ENCODE measurements around the gene PTPRJ.

DNA sequence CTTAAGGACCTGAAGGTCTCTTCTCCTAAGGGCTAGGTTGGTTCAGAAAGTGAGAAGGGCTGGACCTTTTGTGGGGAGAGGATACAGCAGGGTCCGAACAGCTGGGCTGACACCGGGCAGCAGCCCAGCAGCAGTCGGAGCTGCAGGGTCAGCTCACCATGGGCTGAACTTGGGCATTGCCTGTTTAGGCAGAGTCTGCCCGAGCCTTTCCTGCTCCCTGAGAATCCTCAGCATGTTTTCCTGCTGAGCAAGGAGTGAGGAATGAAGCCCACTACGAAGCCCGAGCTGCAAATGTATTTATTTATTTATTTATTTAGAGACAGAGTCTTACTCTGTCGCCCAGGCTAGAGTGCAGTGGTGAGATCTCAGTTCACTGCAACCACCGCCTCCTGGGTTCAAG, 83.9 kb downstream of the PTPRJ start:
- TF ChIP-seq, protein P1, sequence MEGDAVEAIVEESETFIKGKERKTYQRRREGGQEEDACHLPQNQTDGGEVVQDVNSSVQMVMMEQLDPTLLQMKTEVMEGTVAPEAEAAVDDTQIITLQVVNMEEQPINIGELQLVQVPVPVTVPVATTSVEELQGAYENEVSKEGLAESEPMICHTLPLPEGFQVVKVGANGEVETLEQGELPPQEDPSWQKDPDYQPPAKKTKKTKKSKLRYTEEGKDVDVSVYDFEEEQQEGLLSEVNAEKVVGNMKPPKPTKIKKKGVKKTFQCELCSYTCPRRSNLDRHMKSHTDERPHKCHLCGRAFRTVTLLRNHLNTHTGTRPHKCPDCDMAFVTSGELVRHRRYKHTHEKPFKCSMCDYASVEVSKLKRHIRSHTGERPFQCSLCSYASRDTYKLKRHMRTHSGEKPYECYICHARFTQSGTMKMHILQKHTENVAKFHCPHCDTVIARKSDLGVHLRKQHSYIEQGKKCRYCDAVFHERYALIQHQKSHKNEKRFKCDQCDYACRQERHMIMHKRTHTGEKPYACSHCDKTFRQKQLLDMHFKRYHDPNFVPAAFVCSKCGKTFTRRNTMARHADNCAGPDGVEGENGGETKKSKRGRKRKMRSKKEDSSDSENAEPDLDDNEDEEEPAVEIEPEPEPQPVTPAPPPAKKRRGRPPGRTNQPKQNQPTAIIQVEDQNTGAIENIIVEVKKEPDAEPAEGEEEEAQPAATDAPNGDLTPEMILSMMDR (IDR thresholded peaks at IDR 0.05), result no peak
- TF ChIP-seq EZH2 (IDR thresholded peaks at IDR 0.05; ENCODE audit: borderline replicate concordance, insufficient read depth, low read depth, low read length, poor library complexity, severe bottlenecking), result no peak
